A673 (cell line): ENCODE results near the gene REV3L. TPM values are rescaled to one million over a fixed set of nuclear protein-coding genes. Genes with fewer than 3 reads are reported as not detected.

ENCODE experiments used
- BruUV-seq: library from RNA; stranded (reverse); fragments of 400-500 nt; replicated peaks from 2 replicates; lab custom pipeline; 2021; lab: Mats Ljungman, UMichigan
- CTCF ChIA-PET: fragments of 300-600 bp; sonication (Branson Sonifier 250); formaldehyde crosslinking; loops from one replicate; lab custom pipeline; 2022; ENCODE audit warnings: antibody characterized with exemption; lab: Charles Lee
- POLR2A ChIA-PET: fragments of 300-600 bp; sonication (Branson Sonifier 250); formaldehyde crosslinking; loops from one replicate; lab custom pipeline; 2022; ENCODE audit warnings: antibody characterized with exemption; ENCODE audit not compliant: low non-redundant PET; lab: Charles Lee
- DNase-seq: peaks from one replicate; pipeline ENCODE4 v3.0.0-alpha.2; 2015; ENCODE audit warnings: low spot score
- H3K27ac ChIP-seq: fragments of 200-600 bp; sonication (generic); 2 replicates; pipeline ENCODE4 v1.5.1; 2016; ENCODE audit warnings: mixed run types, low read depth, mild to moderate bottlenecking, mixed read lengths, antibody characterized with exemption, low read length; ENCODE audit not compliant: poor library complexity, severe bottlenecking
- H3K27me3 ChIP-seq: fragments of 200-600 bp; sonication (generic); replicated peaks from 2 replicates; pipeline ENCODE4 v1.6.1; 2017; ENCODE audit warnings: mixed run types, low read depth, mild to moderate bottlenecking, mixed read lengths, antibody characterized with exemption, low read length; ENCODE audit not compliant: insufficient read depth, poor library complexity
- H3K36me3 ChIP-seq: fragments of 200-600 bp; sonication (generic); 2 replicates; pipeline ENCODE4 v1.6.1; 2016; ENCODE audit warnings: mixed run types, mild to moderate bottlenecking, mixed read lengths, antibody characterized with exemption, low read length; ENCODE audit not compliant: insufficient read depth, poor library complexity, severe bottlenecking
- H3K4me1 ChIP-seq: fragments of 200-600 bp; sonication (generic); 2 replicates; pipeline ENCODE4 v1.6.1; 2017; ENCODE audit warnings: mixed run types, mild to moderate bottlenecking, mixed read lengths, antibody characterized with exemption, low read length; ENCODE audit not compliant: insufficient read depth, poor library complexity, severe bottlenecking
- H3K4me3 ChIP-seq: fragments of 200-600 bp; sonication (generic); 2 replicates; pipeline ENCODE4 v1.5.1; 2016; ENCODE audit warnings: low read depth, mixed run types, mild to moderate bottlenecking, mixed read lengths, low read length; ENCODE audit not compliant: poor library complexity, severe bottlenecking
- H3K9me3 ChIP-seq: fragments of 200-600 bp; sonication (generic); 2 replicates; pipeline ENCODE4 v1.6.1; 2016; ENCODE audit warnings: mixed run types, low read depth, mild to moderate bottlenecking, mixed read lengths, antibody characterized with exemption, low read length; ENCODE audit not compliant: poor library complexity, severe bottlenecking
- CTCF ChIP-seq: fragments of 300-800, 200-600 bp; sonication (generic); conservative IDR thresholded peaks from 2 replicates; pipeline ENCODE4 v1.5.1; 2017; ENCODE audit warnings: low read depth, mild to moderate bottlenecking, antibody characterized with exemption, low read length, moderate library complexity, mixed read lengths
- EZH2 ChIP-seq: fragments of 200-600 bp; sonication (generic); IDR thresholded peaks from 2 replicates; pipeline ENCODE4 v1.6.1; 2017; ENCODE audit warnings: borderline replicate concordance, low read depth, mild to moderate bottlenecking, mixed read lengths, antibody characterized with exemption, low read length; ENCODE audit not compliant: poor library complexity, severe bottlenecking
- intact Hi-C: fragments of 100-400 bp; cut with micrococcal nuclease; formaldehyde crosslinking; loops from one replicate; pipeline ENCODE4 v1.10.0; 2022; ENCODE audit not compliant: unreplicated experiment
- total RNA-seq: library from RNA; stranded (reverse); gene quantifications from 2 replicates; pipeline ENCODE4 v1.2.3, GENCODE V29; 2021

REV3L gene
- total RNA-seq, 1 experiment from 2014 or later: 24.0 TPM

- H3K27ac ChIP-seq: no peak overlapping the region
- no peaks in the 10 kb centered on the region for H3K36me3 ChIP-seq
- POLR2A ChIA-PET: no interaction called here
- H3K9me3 ChIP-seq: no peaks in the 10 kb centered on the region
- no peaks in the 10 kb centered on the region for H3K27me3 ChIP-seq
- H3K4me3 ChIP-seq: no peak overlapping the region
- no TSS peak for BruUV-seq
- H3K4me1 ChIP-seq: peaks cover 20% of the 10 kb centered on the region
- no peak for TF ChIP-seq CTCF
- TF ChIP-seq EZH2: no peak
- CTCF ChIA-PET: no interaction called here
- intact Hi-C loops: no loop called here
- no peak for DNase-seq
These were observed 10.0 kb downstream of the REV3L start for GRCh38 chr6:111472933-111473435.

DNA sequence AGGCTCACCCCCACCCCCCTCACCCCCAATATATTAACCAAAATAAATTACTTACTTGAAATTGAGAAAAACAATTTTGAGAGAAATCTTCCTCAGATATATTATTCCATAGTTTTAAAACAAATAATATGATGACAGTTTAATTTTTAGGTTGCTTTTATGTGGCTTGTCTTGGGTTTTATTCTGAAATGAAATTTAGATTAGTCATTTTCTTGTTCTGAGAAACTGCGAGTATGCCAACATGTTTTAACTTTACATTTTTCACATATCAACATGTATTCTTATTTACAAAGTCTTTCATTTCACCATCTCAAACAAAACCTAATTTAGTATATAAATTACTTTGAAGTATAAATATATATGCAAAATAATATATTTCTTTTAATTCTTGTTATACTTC is 11.1 kb downstream of the REV3L start:
- intact Hi-C loops: no loop called here
- ChIA-PET POLR2A (no interaction called here), CTCF (no interaction called here)
- peaks cover 9% of the 10 kb centered on the region for H3K4me1 ChIP-seq
- no peak overlapping the region for H3K27ac ChIP-seq
- H3K27me3 ChIP-seq: no peaks in the 10 kb centered on the region
- H3K9me3 ChIP-seq: no peaks in the 10 kb centered on the region
- no peak overlapping the region for H3K4me3 ChIP-seq
- no peaks in the 10 kb centered on the region for H3K36me3 ChIP-seq
- no TSS peak for BruUV-seq
- TF ChIP-seq CTCF: no peak
- no peak for TF ChIP-seq EZH2
- no peak for DNase-seq

GRCh38 chr6:111471533-111471932 is 11.5 kb downstream of the REV3L start:
- Histone ChIP-seq H3K4me3 (no peak overlapping the region), H3K27ac (no peak overlapping the region), H3K27me3 (no peaks in the 10 kb centered on the region), H3K9me3 (no peaks in the 10 kb centered on the region), H3K36me3 (no peaks in the 10 kb centered on the region), H3K4me1 (peaks cover 8% of the 10 kb centered on the region)
- DNase-seq: no peak
- ChIA-PET CTCF (no interaction called here), POLR2A (no interaction called here)
- intact Hi-C loops: no loop called here
- TF ChIP-seq EZH2 (no peak), CTCF (no peak)
- no TSS peak for BruUV-seq
